Duodenal mucosa (tissue), 2 donors: ENCODE measurements around the gene DYNLT2.
A peak's percentile ranks its signal among the peaks of the same experiment; 100 is the strongest.

ENCODE experiments used
- H3K27ac ChIP-seq: one replicate; pipeline ENCODE4 v1.7.0; 2013; ENCODE audit warnings: low read depth, low read length
- H3K27me3 ChIP-seq, 2 donors: one replicate each; pipeline ENCODE4 v1.7.0; 2013; ENCODE audit warnings: low read length in 2 of 2, control low read depth in 1 of 2; ENCODE audit not compliant: insufficient read depth in 2 of 2, control insufficient read depth in 1 of 2
- H3K36me3 ChIP-seq, 2 donors: one replicate each; pipeline ENCODE4 v1.7.0; 2013; ENCODE audit warnings: low read length in 2 of 2, control low read depth in 1 of 2; ENCODE audit not compliant: insufficient read depth in 2 of 2, control insufficient read depth in 1 of 2
- H3K4me1 ChIP-seq, 2 donors: one replicate each; pipeline ENCODE4 v1.7.0; 2013; ENCODE audit warnings: low read length in 2 of 2, control low read depth in 1 of 2; ENCODE audit not compliant: insufficient read depth in 2 of 2, control insufficient read depth in 1 of 2
- H3K4me3 ChIP-seq, 2 donors: one replicate each; pipeline ENCODE4 v1.7.0; 2013; ENCODE audit warnings: low read length in 2 of 2, low read depth in 1 of 2
- H3K9ac ChIP-seq, 2 donors: one replicate each; pipeline ENCODE4 v1.7.0; 2013; ENCODE audit warnings: low read length in 2 of 2, low read depth in 1 of 2
- H3K9me3 ChIP-seq, 2 donors: one replicate each; pipeline ENCODE4 v1.7.0; 2013; ENCODE audit warnings: low read length in 2 of 2, control low read depth in 1 of 2; ENCODE audit not compliant: control insufficient read depth in 1 of 2

DYNLT2 gene

GRCh38 chr6:169741344-169741743 lies 10.0 kb downstream of the DYNLT2 start:
- H3K27ac ChIP-seq, result no peak overlapping the region

GRCh38 chr6:169738976-169739529 lies 12.3 kb downstream of the DYNLT2 start:
- H3K27ac ChIP-seq, result no peak overlapping the region
- H3K4me3 ChIP-seq, result no peak overlapping the region

More at GRCh38 chr6:169741344-169741743, 10.0 kb downstream of the DYNLT2 start:
- H3K27me3 ChIP-seq, result no peaks in the 10 kb centered on the region
- H3K4me3 ChIP-seq, result no peak overlapping the region
- no peaks in the 10 kb centered on the region for H3K9me3 ChIP-seq
- H3K4me1 ChIP-seq, result no peaks in the 10 kb centered on the region
- H3K9ac ChIP-seq, result no peak overlapping the region
- H3K36me3 ChIP-seq, result no peaks in the 10 kb centered on the region

GRCh38 chr6:169738204-169738975 lies 13.0 kb downstream of the DYNLT2 start:
- no peaks in the 10 kb centered on the region for H3K9me3 ChIP-seq
- no peaks in the 10 kb centered on the region for H3K4me1 ChIP-seq
- no peak overlapping the region for H3K4me3 ChIP-seq
- H3K27me3 ChIP-seq, result no peaks in the 10 kb centered on the region
- H3K36me3 ChIP-seq, result no peaks in the 10 kb centered on the region
- no peak overlapping the region for H3K9ac ChIP-seq
- no peak overlapping the region for H3K27ac ChIP-seq

More at GRCh38 chr6:169738976-169739529, 12.3 kb downstream of the DYNLT2 start:
- Histone ChIP-seq H3K4me1 (no peaks in the 10 kb centered on the region), H3K36me3 (no peaks in the 10 kb centered on the region), H3K9me3 (no peaks in the 10 kb centered on the region), H3K9ac (no peak overlapping the region), H3K27me3 (no peaks in the 10 kb centered on the region)

GRCh38 chr6:169729961-169730360 lies 21.4 kb downstream of the DYNLT2 start:
- Histone ChIP-seq H3K27ac (no peak overlapping the region), H3K4me3 (no peak overlapping the region), H3K36me3 (no peaks in the 10 kb centered on the region), H3K9ac (no peak overlapping the region), H3K27me3 (no peaks in the 10 kb centered on the region), H3K9me3 (no peaks in the 10 kb centered on the region), H3K4me1 (peaks cover 4 to 8% of the 10 kb centered on the region in 2 donors)

GRCh38 chr6:169726963-169727362 lies 24.4 kb downstream of the DYNLT2 start:
- Histone ChIP-seq H3K4me1 (peaks cover 11 to 17% of the 10 kb centered on the region in 2 donors), H3K4me3 (no peak overlapping the region), H3K27ac (no peak overlapping the region), H3K9me3 (no peaks in the 10 kb centered on the region), H3K9ac (no peak overlapping the region), H3K36me3 (no peaks in the 10 kb centered on the region), H3K27me3 (no peaks in the 10 kb centered on the region)

- peaks cover 19 to 21% of the 10 kb centered on the region in 2 donors for H3K4me1 ChIP-seq
- H3K4me3 ChIP-seq, result no peak overlapping the region
- no peaks in the 10 kb centered on the region for H3K27me3 ChIP-seq
- H3K36me3 ChIP-seq, result no peaks in the 10 kb centered on the region
- H3K9me3 ChIP-seq, result no peaks in the 10 kb centered on the region
- H3K9ac ChIP-seq, result no peak overlapping the region
- H3K27ac ChIP-seq, result no peak overlapping the region
Measured at GRCh38 chr6:169726049-169726400, 25.3 kb downstream of the DYNLT2 start.

- Histone ChIP-seq H3K4me1 (peaks cover 19 to 21% of the 10 kb centered on the region in 2 donors), H3K9ac (peak overlapping the region; percentile 54 to 55), H3K9me3 (no peaks in the 10 kb centered on the region), H3K27me3 (no peaks in the 10 kb centered on the region), H3K27ac (peak overlapping the region; percentile 82), H3K36me3 (no peaks in the 10 kb centered on the region), H3K4me3 (peak overlapping the region; percentile 77 to 80)
Measured at GRCh38 chr6:169725125-169726048, 26.0 kb downstream of the DYNLT2 start.

GRCh38 chr6:169724494-169725124 lies 26.8 kb downstream of the DYNLT2 start, which contains the start of gene PHF10:
Gene PHF10 (minus strand): TSS chr6:169724500. CDS start chr6:169723931, 569 bp downstream.
- Histone ChIP-seq H3K4me1 (peaks cover 19 to 21% of the 10 kb centered on the region in 2 donors), H3K9me3 (no peaks in the 10 kb centered on the region), H3K36me3 (no peaks in the 10 kb centered on the region), H3K27me3 (no peaks in the 10 kb centered on the region), H3K9ac (peak within 1 kb of the TSS; percentile 77 to 85), H3K27ac (peak within 1 kb of the TSS; percentile 89), H3K4me3 (peak within 1 kb of the TSS; percentile 80 to 93)

GRCh38 chr6:169723991-169724493 lies 27.3 kb downstream of the DYNLT2 start:
- Histone ChIP-seq H3K9ac (no peak overlapping the region), H3K9me3 (no peaks in the 10 kb centered on the region), H3K4me1 (peaks cover 19 to 21% of the 10 kb centered on the region in 2 donors), H3K4me3 (peak overlapping the region in 1 of 2 donors; percentile 56), H3K36me3 (no peaks in the 10 kb centered on the region), H3K27me3 (no peaks in the 10 kb centered on the region), H3K27ac (peak overlapping the region; percentile 89)
